Activated naive CD4-positive, alpha-beta T cell treated with anti-CD3 and anti-CD28 coated beads, Interleukin-2, amount 10 ng/mL, durations not matched to agents 7 days and 5 days (primary cell): Measurements from ENCODE around the gene MPIG6B.

Experiments
- CTCF ChIA-PET: fragments of 350-600 bp; sonication (Branson Sonifier 250); formaldehyde crosslinking; loops from one replicate; lab custom pipeline; 2021; ENCODE audit warnings: antibody characterized with exemption; lab: Charles Lee
- DNase-seq: peaks from one replicate; pipeline ENCODE4 v3.0.0-alpha.2; 2020
- H3K27ac Mint-ChIP-seq: one replicate; pipeline ENCODE4 v1.8.0; 2021; ENCODE audit warnings: mild to moderate bottlenecking, moderate library complexity, mixed read lengths
- H3K27me3 Mint-ChIP-seq: one replicate; pipeline ENCODE4 v1.8.0; 2021; ENCODE audit warnings: mild to moderate bottlenecking, mixed read lengths
- H3K36me3 Mint-ChIP-seq: one replicate; pipeline ENCODE4 v1.8.0; 2021; ENCODE audit warnings: mixed read lengths
- H3K4me1 Mint-ChIP-seq: one replicate; pipeline ENCODE4 v1.8.0; 2021; ENCODE audit warnings: mixed read lengths
- H3K4me3 Mint-ChIP-seq: one replicate; pipeline ENCODE4 v1.8.0; 2021; ENCODE audit warnings: mild to moderate bottlenecking, moderate library complexity, mixed read lengths
- H3K9me3 Mint-ChIP-seq: one replicate; pipeline ENCODE4 v1.8.0; 2021; ENCODE audit warnings: mixed read lengths

MPIG6B gene, protein sequence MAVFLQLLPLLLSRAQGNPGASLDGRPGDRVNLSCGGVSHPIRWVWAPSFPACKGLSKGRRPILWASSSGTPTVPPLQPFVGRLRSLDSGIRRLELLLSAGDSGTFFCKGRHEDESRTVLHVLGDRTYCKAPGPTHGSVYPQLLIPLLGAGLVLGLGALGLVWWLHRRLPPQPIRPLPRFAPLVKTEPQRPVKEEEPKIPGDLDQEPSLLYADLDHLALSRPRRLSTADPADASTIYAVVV

DNA sequence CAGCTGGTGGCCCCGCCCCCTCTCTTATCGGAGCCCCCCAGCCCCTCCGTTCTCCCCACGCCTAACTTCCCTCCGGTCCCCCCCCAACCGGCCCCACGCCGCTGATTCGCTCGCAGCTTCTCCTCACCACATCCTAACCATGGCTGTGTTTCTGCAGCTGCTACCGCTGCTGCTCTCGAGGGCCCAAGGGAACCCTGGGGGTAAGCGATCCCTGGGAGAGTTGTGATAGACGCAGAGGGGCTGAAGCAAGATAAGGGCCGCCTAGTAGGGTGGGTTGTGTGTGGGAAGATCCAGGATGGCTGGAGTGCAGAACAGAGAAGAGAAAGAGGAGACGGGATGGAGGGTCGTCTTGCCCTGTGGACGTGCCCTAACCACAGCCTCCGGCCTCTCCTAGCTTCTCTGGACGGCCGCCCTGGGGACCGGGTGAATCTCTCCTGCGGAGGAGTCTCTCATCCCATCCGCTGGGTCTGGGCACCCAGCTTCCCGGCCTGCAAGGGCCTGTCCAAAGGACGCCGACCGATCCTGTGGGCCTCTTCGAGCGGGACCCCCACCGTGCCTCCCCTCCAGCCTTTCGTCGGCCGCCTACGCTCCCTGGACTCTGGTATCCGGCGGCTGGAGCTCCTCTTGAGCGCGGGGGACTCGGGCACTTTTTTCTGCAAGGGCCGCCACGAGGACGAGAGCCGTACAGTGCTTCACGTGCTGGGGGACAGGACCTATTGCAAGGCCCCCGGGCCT is at the start of gene MPIG6B:
MPIG6B (plus strand) TSS at position 129 of the 735 bp plus-strand sequence; CDS start at position 140, 11 bp downstream.
- Mint-ChIP-seq H3K4me1 (peaks cover 39% of the 10 kb centered on the region), H3K36me3 (peaks cover 22% of the 10 kb centered on the region), H3K27ac (peak within 1 kb of the TSS; percentile 20), H3K9me3 (no peaks in the 10 kb centered on the region), H3K4me3 (no peak within 1 kb of the TSS), H3K27me3 (peaks cover 22% of the 10 kb centered on the region)
- CTCF ChIA-PET = interaction anchor here (0.9 kb wide), 1 partner anchor 103 kb away, joined by 3 read pairs; no protein-coding TSS in a partner anchor
- no peak for DNase-seq

- Mint-ChIP-seq H3K36me3 (peaks cover 18% of the 10 kb centered on the region), H3K4me3 (no peak overlapping the region), H3K4me1 (peaks cover 30% of the 10 kb centered on the region), H3K9me3 (no peaks in the 10 kb centered on the region), H3K27me3 (peaks cover 11% of the 10 kb centered on the region), H3K27ac (no peak overlapping the region)
- CTCF ChIA-PET = no interaction called here
- no peak for DNase-seq
Observed at GRCh38 chr6:31676322-31676903, 46.8 kb upstream of the MPIG6B start.

DNA sequence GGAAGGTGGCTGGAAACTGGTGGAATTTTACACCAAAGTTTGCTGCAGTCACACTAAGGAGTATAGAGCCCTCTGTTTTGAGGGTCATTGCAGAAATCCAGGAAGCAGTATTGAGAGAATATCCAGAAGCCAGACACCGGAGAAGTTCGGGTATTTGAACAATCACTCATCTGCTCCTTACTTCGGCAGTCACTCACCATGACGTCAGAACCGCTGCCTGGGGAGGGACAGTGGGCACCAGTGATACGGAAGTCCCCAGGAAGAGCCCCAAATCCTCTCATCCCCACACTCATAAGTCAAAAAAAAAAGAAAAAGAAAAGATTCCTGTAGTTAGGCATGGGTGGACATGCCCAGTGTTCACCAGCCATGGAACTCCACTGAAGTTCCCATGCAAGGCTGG is 46.3 kb upstream of the MPIG6B start:
- DNase-seq = no peak
- CTCF ChIA-PET = interaction anchor here (0.6 kb wide), 1 partner anchor 24 kb away, joined by 4 read pairs; no protein-coding TSS in a partner anchor
- Mint-ChIP-seq H3K27ac (no peak overlapping the region), H3K9me3 (no peaks in the 10 kb centered on the region), H3K4me3 (no peak overlapping the region), H3K36me3 (peaks cover 14% of the 10 kb centered on the region), H3K4me1 (peaks cover 34% of the 10 kb centered on the region), H3K27me3 (peaks cover 14% of the 10 kb centered on the region)

GRCh38 chr6:31677955-31678354 is 45.2 kb upstream of the MPIG6B start:
- peaks cover 34% of the 10 kb centered on the region for H3K4me1 Mint-ChIP-seq
- peaks cover 14% of the 10 kb centered on the region for H3K27me3 Mint-ChIP-seq
- no peaks in the 10 kb centered on the region for H3K9me3 Mint-ChIP-seq
- CTCF ChIA-PET = no interaction called here
- no peak overlapping the region for H3K4me3 Mint-ChIP-seq
- DNase-seq = no peak
- H3K36me3 Mint-ChIP-seq = peaks cover 7% of the 10 kb centered on the region
- no peak overlapping the region for H3K27ac Mint-ChIP-seq

GRCh38 chr6:31680226-31681134 is 42.7 kb upstream of the MPIG6B start, which contains the start of gene LY6G5C:
TSS of gene LY6G5C (minus strand) at chr6:31681067. CDS start at chr6:31680373, 694 bp downstream.
- Mint-ChIP-seq H3K4me3 (peak within 1 kb of the TSS; percentile 72), H3K36me3 (peaks cover 7% of the 10 kb centered on the region), H3K4me1 (peaks cover 37% of the 10 kb centered on the region), H3K27ac (peak within 1 kb of the TSS; percentile 12), H3K9me3 (no peaks in the 10 kb centered on the region), H3K27me3 (peaks cover 14% of the 10 kb centered on the region)
- CTCF ChIA-PET = interaction anchor here (0.7 to 1.6 kb wide), 15 partner anchors 11 to 271 kb away, joined by 3 to 9 read pairs (median 3); partner anchors contain the start of gene HSPA1B
- peak; percentile 75 for DNase-seq

DNA sequence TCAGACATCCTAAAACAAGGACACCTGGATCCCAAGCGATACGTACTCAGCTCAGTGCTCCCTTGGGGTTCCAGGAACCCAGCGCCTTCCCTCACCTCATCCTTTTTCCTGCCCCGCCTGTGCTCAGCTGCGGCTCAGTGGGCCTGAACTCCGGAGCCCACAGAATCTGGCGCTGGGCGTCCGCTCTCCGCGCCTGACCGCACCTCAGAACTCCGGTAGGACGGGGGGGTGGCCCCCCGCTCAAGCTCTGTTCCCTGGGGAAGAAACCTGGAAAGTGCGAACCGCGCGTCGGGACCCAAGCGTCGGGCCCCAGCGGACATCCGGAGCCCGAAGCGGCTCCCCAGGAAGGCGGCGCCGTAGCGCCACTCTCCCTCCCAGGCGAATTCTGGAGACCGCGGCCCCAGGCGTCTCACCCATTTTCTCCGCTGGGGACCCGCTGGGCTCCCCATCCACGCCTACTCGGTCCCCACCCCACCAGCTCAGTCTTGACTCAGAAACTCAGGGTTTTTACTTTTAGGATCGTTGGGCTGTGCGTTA is 42.0 kb upstream of the MPIG6B start:
- Mint-ChIP-seq H3K27me3 (peaks cover 14% of the 10 kb centered on the region), H3K27ac (peak overlapping the region; percentile 12), H3K4me3 (peak overlapping the region; percentile 72), H3K36me3 (peaks cover 15% of the 10 kb centered on the region), H3K4me1 (peaks cover 37% of the 10 kb centered on the region), H3K9me3 (no peaks in the 10 kb centered on the region)
- DNase-seq = peak; percentile 63
- CTCF ChIA-PET = interaction anchor here (0.7 to 1.6 kb wide), 11 partner anchors 49 to 271 kb away, joined by 3 to 9 read pairs (median 3); partner anchors contain the start of gene HSPA1B

DNA sequence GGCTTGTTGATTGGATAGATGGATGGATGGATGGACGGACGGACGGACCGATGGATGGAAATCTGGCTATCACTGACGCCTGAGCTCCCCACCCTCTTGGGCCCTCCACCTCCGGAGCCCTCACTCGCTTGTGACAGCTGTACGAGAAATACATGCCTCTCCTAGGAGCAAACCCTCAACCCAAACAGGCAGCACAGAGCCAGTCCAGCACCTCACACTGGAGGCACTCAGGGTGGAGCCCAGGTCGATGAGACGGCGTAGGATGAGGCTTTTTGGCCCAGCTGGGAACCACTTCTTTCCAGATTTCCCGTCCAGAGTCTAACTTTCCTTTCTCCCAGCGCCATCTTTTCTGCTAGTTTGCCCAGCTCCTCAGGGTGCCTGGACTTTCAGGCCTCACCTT is 39.6 kb upstream of the MPIG6B start:
- no peaks in the 10 kb centered on the region for H3K9me3 Mint-ChIP-seq
- H3K4me1 Mint-ChIP-seq = peaks cover 31% of the 10 kb centered on the region
- peaks cover 11% of the 10 kb centered on the region for H3K27me3 Mint-ChIP-seq
- CTCF ChIA-PET = interaction anchor here (1.1 to 1.5 kb wide), 2 partner anchors 147 to 179 kb away, joined by 3 to 5 read pairs; partner anchors contain the start of gene NEU1
- H3K27ac Mint-ChIP-seq = no peak overlapping the region
- peaks cover 24% of the 10 kb centered on the region for H3K36me3 Mint-ChIP-seq
- no peak overlapping the region for H3K4me3 Mint-ChIP-seq
- DNase-seq = no peak

DNA sequence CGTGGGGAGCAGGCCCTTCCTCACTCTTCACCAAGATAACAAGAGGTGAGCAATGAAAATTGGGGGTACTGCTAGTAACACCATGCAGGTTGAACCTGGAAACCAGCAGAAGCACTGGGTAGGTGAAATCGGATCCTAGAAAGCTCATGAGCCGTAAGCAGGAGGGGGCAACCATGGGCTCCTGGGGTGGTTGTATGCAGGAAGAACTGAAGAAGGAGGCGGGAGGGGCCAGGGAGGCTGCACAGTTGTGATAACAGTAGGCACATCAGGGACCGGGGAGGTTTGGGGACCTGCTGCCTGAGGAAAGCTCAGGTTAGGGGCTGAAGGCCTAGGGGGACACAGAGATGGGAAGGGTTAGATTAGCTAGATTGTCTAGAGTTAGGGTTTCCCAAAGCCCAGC is 36.7 kb upstream of the MPIG6B start:
- CTCF ChIA-PET = no interaction called here
- Mint-ChIP-seq H3K4me1 (peaks cover 11% of the 10 kb centered on the region), H3K27ac (no peak overlapping the region), H3K9me3 (no peaks in the 10 kb centered on the region), H3K27me3 (peaks cover 2% of the 10 kb centered on the region), H3K36me3 (peaks cover 41% of the 10 kb centered on the region), H3K4me3 (no peak overlapping the region)
- no peak for DNase-seq

GRCh38 chr6:31687321-31687720 is 35.9 kb upstream of the MPIG6B start:
- Mint-ChIP-seq H3K36me3 (peaks cover 41% of the 10 kb centered on the region), H3K4me3 (no peak overlapping the region), H3K4me1 (peaks cover 7% of the 10 kb centered on the region), H3K27ac (no peak overlapping the region), H3K9me3 (no peaks in the 10 kb centered on the region), H3K27me3 (no peaks in the 10 kb centered on the region)
- CTCF ChIA-PET = interaction anchor here (0.9 kb wide), 1 partner anchor 104 kb away, joined by 3 read pairs; no protein-coding TSS in a partner anchor
- DNase-seq = no peak

DNA sequence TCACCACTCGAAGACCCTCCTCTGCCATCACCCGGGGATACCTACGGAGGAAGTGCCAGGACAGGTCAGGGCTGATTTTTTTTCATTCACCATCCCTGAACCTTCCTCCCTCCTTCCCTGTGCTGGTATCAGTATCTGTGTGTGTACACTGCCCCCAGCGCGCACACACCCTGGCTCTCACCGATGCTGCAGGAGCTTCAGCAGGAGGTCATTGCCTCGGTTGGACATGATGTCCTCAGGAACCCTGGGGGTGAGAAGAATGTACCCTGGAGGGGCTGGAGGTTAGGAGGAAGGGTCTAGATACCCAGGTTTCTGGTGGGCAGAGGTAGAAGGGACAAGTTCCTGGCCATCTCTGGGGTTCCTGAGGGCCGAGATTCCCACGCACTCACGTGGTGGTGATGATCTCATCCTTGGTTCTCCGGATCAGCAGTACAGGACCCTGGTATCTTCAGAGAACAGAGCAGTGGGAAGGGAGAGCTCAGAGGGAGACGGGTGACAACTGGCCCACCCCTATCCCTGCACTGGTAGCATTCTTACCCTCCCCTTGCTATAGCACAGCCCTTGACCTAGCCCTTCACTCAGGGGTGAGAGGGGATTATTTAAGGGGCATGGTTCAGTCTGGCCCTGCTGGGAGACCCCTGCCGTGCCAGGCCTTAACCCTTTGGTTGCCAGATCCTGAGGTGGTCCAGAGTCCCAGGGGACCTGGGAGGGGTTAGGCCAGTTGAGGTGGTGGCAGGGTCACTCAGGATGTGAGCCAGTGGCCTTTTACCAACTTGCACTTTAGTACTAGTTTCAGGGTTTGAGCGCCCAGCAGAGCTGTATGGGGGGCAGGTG is 35.1 kb upstream of the MPIG6B start:
- H3K36me3 Mint-ChIP-seq = peaks cover 45% of the 10 kb centered on the region
- no peak overlapping the region for H3K27ac Mint-ChIP-seq

GRCh38 chr6:31689249-31690110 is 33.7 kb upstream of the MPIG6B start:
- peak; percentile 33 for DNase-seq
- Mint-ChIP-seq H3K36me3 (peaks cover 47% of the 10 kb centered on the region), H3K4me3 (no peak overlapping the region), H3K27me3 (no peaks in the 10 kb centered on the region), H3K27ac (no peak overlapping the region), H3K9me3 (no peaks in the 10 kb centered on the region), H3K4me1 (peaks cover 4% of the 10 kb centered on the region)
- CTCF ChIA-PET = interaction anchor here (0.9 to 2.2 kb wide), 2 partner anchors 81 to 199 kb away, joined by 4 to 8 read pairs; no protein-coding TSS in a partner anchor

More for the DNA sequence above, 35.1 kb upstream of the MPIG6B start:
- H3K27me3 Mint-ChIP-seq = no peaks in the 10 kb centered on the region
- no peak for DNase-seq
- CTCF ChIA-PET = interaction anchor here (0.9 kb wide), 1 partner anchor 103 kb away, joined by 3 read pairs; no protein-coding TSS in a partner anchor
- peaks cover 7% of the 10 kb centered on the region for H3K4me1 Mint-ChIP-seq
- no peak overlapping the region for H3K4me3 Mint-ChIP-seq
- H3K9me3 Mint-ChIP-seq = no peaks in the 10 kb centered on the region
